Ovary (tissue), 3 donors: ENCODE measurements around the gene TRMT2A.

Experiments
- EP300 ChIP-seq: sonication (generic); formaldehyde crosslinking; IDR thresholded peaks from one replicate; pipeline ENCODE4 v1.6.1; 2017; ENCODE audit warnings: antibody characterized with exemption
- POLR2A ChIP-seq: fragments of 450-650 bp; IDR thresholded peaks from one replicate; pipeline ENCODE4 v1.6.1; 2017; ENCODE audit warnings: antibody characterized with exemption, mild to moderate bottlenecking, moderate library complexity
- TF ChIP-seq, protein P1 (sequence below), 3 donors: fragments of 450-650 bp in 2 of 3; fragments of 200-600 bp in 1 of 3; IDR thresholded peaks; one replicate each; pipeline versions ENCODE4 v1.5.1 to v1.8.0; 2016 to 2022; ENCODE audit warnings: antibody characterized with exemption in 3 of 3, mild to moderate bottlenecking in 1 of 3
- donor health status: DM: no; HTN: no; CAD: no.

DNA sequence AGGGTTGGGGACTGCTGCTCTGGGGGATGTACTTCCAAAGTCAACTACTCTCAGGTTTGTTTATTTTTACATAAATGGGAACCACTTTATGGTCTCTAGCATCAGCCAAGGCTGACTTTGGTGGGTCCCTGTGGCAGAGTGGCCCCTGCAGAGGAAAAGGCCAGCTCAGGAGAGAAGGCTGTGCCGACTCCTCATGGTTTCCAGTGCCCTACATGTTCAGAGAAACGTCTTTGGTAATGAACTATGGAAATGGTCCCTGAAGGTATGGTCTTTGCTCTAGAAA is 11.5 kb upstream of the TRMT2A start:
- TF ChIP-seq, protein P1, sequence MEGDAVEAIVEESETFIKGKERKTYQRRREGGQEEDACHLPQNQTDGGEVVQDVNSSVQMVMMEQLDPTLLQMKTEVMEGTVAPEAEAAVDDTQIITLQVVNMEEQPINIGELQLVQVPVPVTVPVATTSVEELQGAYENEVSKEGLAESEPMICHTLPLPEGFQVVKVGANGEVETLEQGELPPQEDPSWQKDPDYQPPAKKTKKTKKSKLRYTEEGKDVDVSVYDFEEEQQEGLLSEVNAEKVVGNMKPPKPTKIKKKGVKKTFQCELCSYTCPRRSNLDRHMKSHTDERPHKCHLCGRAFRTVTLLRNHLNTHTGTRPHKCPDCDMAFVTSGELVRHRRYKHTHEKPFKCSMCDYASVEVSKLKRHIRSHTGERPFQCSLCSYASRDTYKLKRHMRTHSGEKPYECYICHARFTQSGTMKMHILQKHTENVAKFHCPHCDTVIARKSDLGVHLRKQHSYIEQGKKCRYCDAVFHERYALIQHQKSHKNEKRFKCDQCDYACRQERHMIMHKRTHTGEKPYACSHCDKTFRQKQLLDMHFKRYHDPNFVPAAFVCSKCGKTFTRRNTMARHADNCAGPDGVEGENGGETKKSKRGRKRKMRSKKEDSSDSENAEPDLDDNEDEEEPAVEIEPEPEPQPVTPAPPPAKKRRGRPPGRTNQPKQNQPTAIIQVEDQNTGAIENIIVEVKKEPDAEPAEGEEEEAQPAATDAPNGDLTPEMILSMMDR (IDR thresholded peaks at IDR 0.05): no peak
- TF ChIP-seq POLR2A (no peak), EP300 (no peak)
